ENCODE results near the gene VPS16. TPM values are rescaled to one million over a fixed set of nuclear protein-coding genes. Genes with fewer than 3 reads are reported as not detected.

The VPS16 gene
- total and polyA plus RNA-seq, 10 donors = 32.0 to 104 (median 44.5) TPM

DNA sequence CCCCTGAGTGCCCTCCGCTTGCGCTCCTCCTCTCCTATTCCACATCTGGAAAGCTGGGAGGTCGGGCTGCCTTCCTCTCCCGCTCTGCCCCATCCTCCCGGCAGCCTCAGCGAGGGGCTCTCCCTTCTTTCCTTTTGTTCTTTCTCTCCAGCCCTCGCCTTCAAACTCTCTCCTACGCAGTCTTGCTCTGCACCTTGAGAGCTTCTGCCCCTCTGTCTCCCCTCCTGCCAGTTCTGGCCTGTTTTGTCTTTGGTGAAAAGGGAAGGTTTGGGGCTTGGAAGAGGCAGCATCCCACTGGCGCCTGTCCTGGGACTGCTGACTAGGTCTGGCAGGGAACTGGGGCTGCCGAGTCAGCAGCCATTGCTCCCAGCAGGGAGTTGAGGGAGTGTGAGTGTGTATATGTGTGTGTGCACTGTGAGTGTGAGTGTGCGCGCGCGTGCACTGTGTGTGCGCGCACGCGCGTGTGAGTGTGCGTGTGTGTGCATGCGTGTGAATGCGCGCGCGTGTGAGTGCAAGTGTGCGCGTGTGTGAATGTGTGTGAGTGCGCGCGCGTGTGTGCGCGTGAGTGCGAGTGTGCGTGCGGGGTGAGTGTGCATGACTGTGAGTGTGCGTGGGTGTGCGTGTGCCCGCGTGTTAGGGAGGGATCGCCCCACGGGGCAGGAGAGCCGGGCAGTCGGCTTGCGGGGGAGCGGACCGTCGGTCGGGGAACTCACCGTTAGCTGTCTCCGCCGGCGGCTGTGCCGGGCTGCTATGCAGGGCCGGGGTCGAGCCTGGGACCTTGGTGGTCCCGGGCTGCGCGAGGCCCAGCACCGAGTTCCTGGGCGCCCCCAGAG lies 40.6 kb upstream of the VPS16 start:
- H3K27ac ChIP-seq = no peak overlapping the region
- DNase-seq = no peak
- 1 to 4% (median 2%) methylated on average over 19 to 61 of the region's 61 CpGs for WGBS, 5 donors
- H3K4me1 ChIP-seq = peaks cover 3 to 31% (median 26%) of the 10 kb centered on the region in 6 donors
- intact Hi-C loops (cut with DNase I; ENCODE audit: low total_unique reads) = no loop called here
- no peaks in the 10 kb centered on the region for H3K9me3 ChIP-seq
- no peaks in the 10 kb centered on the region for H3K36me3 ChIP-seq
- TF ChIP-seq POLR2AphosphoS5 (IDR thresholded peaks at IDR 0.05) (no peak), POLR2A (IDR thresholded peaks at IDR 0.05) (no peak)
- TF ChIP-seq, protein P1, sequence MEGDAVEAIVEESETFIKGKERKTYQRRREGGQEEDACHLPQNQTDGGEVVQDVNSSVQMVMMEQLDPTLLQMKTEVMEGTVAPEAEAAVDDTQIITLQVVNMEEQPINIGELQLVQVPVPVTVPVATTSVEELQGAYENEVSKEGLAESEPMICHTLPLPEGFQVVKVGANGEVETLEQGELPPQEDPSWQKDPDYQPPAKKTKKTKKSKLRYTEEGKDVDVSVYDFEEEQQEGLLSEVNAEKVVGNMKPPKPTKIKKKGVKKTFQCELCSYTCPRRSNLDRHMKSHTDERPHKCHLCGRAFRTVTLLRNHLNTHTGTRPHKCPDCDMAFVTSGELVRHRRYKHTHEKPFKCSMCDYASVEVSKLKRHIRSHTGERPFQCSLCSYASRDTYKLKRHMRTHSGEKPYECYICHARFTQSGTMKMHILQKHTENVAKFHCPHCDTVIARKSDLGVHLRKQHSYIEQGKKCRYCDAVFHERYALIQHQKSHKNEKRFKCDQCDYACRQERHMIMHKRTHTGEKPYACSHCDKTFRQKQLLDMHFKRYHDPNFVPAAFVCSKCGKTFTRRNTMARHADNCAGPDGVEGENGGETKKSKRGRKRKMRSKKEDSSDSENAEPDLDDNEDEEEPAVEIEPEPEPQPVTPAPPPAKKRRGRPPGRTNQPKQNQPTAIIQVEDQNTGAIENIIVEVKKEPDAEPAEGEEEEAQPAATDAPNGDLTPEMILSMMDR (IDR thresholded peaks at IDR 0.05 in 8 of 11, conservative IDR thresholded peaks at IDR 0.05 in 3 of 11) = no peak
- peaks cover 0 to 100% (median 42%) of the 10 kb centered on the region in 7 donors for H3K27me3 ChIP-seq (replicated peaks in 1 of 7)
- H3K4me3 ChIP-seq = peak overlapping the region in 7 of 8 donors; percentile 25 to 65 (median 34)

DNA sequence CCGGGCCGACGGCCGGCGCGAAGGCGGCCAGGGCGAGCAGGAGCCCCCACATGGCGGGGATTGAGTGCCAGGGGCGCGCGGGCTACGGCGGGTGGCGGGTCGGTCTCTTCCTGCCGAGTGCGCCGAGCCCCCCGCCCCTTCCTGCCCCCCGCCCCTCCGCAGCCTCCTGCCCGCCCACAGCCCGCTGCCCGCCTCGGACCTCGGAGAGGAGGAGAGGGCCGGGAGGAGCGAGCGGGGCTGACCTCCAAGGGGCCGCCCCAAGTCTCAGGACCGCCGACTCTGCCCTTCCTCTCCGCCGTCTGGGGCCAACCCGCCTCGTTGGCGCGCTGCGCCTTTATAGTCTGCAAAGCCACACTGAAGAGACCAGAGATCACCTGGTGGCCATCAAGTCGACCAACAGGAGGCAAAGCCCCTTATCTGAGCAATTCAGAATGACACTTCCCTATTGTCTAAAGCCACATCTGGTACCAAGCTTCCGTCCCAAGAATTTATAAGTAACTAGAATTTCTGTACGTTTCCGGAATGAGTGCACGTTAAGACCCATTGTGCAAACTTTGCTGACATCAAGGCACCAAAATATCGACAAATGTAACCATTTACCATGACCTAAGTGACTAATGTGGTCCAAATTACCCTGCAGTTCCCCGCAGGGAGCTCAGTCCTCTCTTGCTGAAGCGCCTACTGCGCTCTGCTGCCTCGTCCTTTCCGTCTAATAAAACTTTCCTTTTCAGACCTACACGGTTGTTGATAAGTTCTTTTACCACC lies 39.8 kb upstream of the VPS16 start, which contains the start of gene CPXM1:
CPXM1 (minus strand) TSS at position 107 of the 765 bp plus-strand sequence; CDS start at position 52, 55 bp downstream.
- H3K27me3 ChIP-seq (replicated peaks in 1 of 7) = peaks cover 0 to 100% (median 50%) of the 10 kb centered on the region in 7 donors
- H3K9me3 ChIP-seq = no peaks in the 10 kb centered on the region
- DNase-seq = no peak

DNA sequence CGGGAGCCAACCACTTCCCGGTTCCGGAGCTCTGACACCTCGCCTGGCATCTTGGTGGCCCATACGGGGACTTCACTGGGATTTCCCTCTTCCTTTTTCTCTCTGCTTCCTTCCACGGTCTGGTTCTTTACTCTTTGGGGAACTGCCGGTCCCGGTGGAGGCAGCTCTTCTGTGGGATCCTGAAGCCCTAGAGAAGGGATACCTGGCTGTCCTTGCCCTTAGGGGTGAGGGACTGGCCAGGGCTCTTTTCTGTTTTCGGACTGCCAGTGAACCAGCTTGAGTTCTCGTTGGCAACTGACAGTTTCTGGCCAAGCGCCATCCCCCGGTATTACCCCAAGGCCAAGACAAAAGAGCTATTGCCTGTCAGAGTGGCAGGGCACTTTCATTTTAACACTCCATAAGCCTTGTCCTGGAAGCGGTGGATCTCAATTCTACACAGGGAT lies 39.2 kb upstream of the VPS16 start:
- Histone ChIP-seq H3K9me3 (no peaks in the 10 kb centered on the region), H3K4me1 (peaks cover 3 to 33% (median 26%) of the 10 kb centered on the region in 6 donors), H3K27me3 (replicated peaks in 1 of 7) (peaks cover 0 to 100% (median 51%) of the 10 kb centered on the region in 7 donors), H3K4me3 (peak overlapping the region in 3 of 8 donors; percentile 42 to 65 (median 43)), H3K27ac (no peak overlapping the region), H3K36me3 (no peaks in the 10 kb centered on the region)
- TF ChIP-seq, protein P1 (IDR thresholded peaks at IDR 0.05 in 8 of 11, conservative IDR thresholded peaks at IDR 0.05 in 3 of 11) = no peak
- no peak for TF ChIP-seq POLR2A (IDR thresholded peaks at IDR 0.05)
- no peak for TF ChIP-seq POLR2AphosphoS5 (IDR thresholded peaks at IDR 0.05)
- intact Hi-C loops (cut with DNase I; ENCODE audit: low total_unique reads) = no loop called here
- WGBS, 5 donors = 4 to 10% (median 4%) methylated on average over 13 of the region's 13 CpGs
- DNase-seq = no peak

More for the DNA sequence above, 39.8 kb upstream of the VPS16 start, which contains the start of gene CPXM1:
- H3K36me3 ChIP-seq = no peaks in the 10 kb centered on the region
- no peak within 1 kb of the TSS for H3K27ac ChIP-seq
- WGBS, 5 donors = 0 to 7% (median 1%) methylated on average over 21 to 52 of the region's 52 CpGs
- intact Hi-C loops (cut with DNase I; ENCODE audit: low total_unique reads) = no loop called here
- no peak for TF ChIP-seq POLR2AphosphoS5 (IDR thresholded peaks at IDR 0.05)
- TF ChIP-seq, protein P1 (IDR thresholded peaks at IDR 0.05 in 8 of 11, conservative IDR thresholded peaks at IDR 0.05 in 3 of 11) = no peak
- H3K4me3 ChIP-seq = peak within 1 kb of the TSS in 7 of 8 donors; percentile 25 to 65 (median 34)
- H3K4me1 ChIP-seq = peaks cover 3 to 33% (median 26%) of the 10 kb centered on the region in 6 donors

Measured in spleen (tissue), 11 donors.